IPS-15b (cell line): ENCODE data around the gene PLEKHA4.

ENCODE experiments used
- H3K27me3 ChIP-seq: one replicate; pipeline ENCODE4 v1.6.1; 2013; ENCODE audit warnings: low read length; ENCODE audit not compliant: control insufficient read depth, insufficient read depth
- H3K36me3 ChIP-seq: one replicate; pipeline ENCODE4 v1.6.1; 2013; ENCODE audit warnings: low read length; ENCODE audit not compliant: control insufficient read depth, insufficient read depth
- H3K4me1 ChIP-seq: one replicate; pipeline ENCODE4 v1.6.1; 2013; ENCODE audit warnings: mild to moderate bottlenecking, low read length; ENCODE audit not compliant: control insufficient read depth, insufficient read depth
- H3K4me3 ChIP-seq: one replicate; pipeline ENCODE4 v1.5.1; 2013; ENCODE audit warnings: low read depth, low read length
- H3K9ac ChIP-seq: one replicate; pipeline ENCODE4 v1.6.1; 2013; ENCODE audit warnings: low read depth, mild to moderate bottlenecking, low read length
- H3K9me3 ChIP-seq: one replicate; pipeline ENCODE4 v1.6.1; 2013; ENCODE audit warnings: mild to moderate bottlenecking, low read length; ENCODE audit not compliant: control insufficient read depth, insufficient read depth

PLEKHA4 gene

GRCh38 chr19:48835734-48836088, 32.7 kb downstream of the PLEKHA4 start:
- Histone ChIP-seq H3K27me3 (no peaks in the 10 kb centered on the region), H3K4me3 (peak overlapping the region; percentile 91), H3K4me1 (peaks cover 4% of the 10 kb centered on the region), H3K9me3 (no peaks in the 10 kb centered on the region), H3K9ac (peak overlapping the region; percentile 76), H3K36me3 (peaks cover 7% of the 10 kb centered on the region)

GRCh38 chr19:48833977-48834376, 34.4 kb downstream of the PLEKHA4 start:
- no peak overlapping the region for H3K9ac ChIP-seq
- peaks cover 7% of the 10 kb centered on the region for H3K36me3 ChIP-seq
- no peaks in the 10 kb centered on the region for H3K27me3 ChIP-seq
- H3K4me1 ChIP-seq: peaks cover 4% of the 10 kb centered on the region
- no peaks in the 10 kb centered on the region for H3K9me3 ChIP-seq
- no peak overlapping the region for H3K4me3 ChIP-seq

DNA sequence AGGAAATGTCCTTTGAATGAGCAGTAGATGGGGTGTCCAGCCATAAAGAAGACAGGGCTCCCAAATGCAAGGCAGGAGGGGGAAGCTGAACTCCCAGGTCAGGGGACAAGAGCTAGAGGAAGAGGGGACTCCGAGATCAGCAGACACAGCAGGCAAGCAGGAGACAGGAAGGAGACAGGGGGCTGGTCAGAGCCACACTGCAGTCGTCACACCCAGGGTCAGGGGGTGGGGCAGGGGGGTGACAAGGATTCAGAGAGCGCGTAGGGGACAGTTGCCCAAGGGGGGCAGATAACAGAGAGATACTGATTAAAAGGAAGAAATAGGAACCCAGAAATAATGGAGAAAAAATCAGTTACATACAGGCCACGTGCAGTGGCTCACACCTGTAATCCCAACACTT, 35.4 kb downstream of the PLEKHA4 start:
- Histone ChIP-seq H3K4me1 (peaks cover 4% of the 10 kb centered on the region), H3K4me3 (no peak overlapping the region), H3K9me3 (no peaks in the 10 kb centered on the region), H3K9ac (no peak overlapping the region), H3K27me3 (no peaks in the 10 kb centered on the region), H3K36me3 (peaks cover 7% of the 10 kb centered on the region)

DNA sequence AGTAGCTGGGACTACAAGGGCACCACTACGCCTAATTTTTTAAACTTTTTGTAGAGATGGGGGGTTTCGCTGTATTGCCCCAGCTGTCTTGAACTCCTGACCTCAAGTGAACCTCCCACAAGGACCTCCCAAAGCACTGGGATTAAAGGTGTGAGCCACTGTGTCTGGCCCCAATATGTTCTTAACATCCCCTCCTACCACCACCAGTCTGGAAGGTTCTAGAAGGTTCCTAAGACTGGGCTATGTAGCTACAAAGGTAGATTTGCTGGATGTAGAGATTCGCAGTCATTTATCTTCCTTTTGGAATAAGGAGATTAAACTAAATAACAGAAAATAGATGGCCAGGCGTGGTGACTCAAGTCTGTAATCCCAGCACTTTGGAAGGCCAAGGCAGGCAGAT, 37.5 kb downstream of the PLEKHA4 start:
- no peak overlapping the region for H3K4me3 ChIP-seq
- H3K9me3 ChIP-seq: no peaks in the 10 kb centered on the region
- H3K4me1 ChIP-seq: peaks cover 4% of the 10 kb centered on the region
- H3K27me3 ChIP-seq: no peaks in the 10 kb centered on the region
- no peak overlapping the region for H3K9ac ChIP-seq
- H3K36me3 ChIP-seq: peaks cover 7% of the 10 kb centered on the region

- Histone ChIP-seq H3K9ac (no peak overlapping the region), H3K4me3 (no peak overlapping the region), H3K27me3 (no peaks in the 10 kb centered on the region), H3K9me3 (no peaks in the 10 kb centered on the region), H3K4me1 (peaks cover 2% of the 10 kb centered on the region), H3K36me3 (peaks cover 7% of the 10 kb centered on the region)
Observed at GRCh38 chr19:48830088-48830487, 38.3 kb downstream of the PLEKHA4 start.

GRCh38 chr19:48826606-48827020, 41.8 kb downstream of the PLEKHA4 start:
- peaks cover 2% of the 10 kb centered on the region for H3K36me3 ChIP-seq
- no peak overlapping the region for H3K9ac ChIP-seq
- H3K4me3 ChIP-seq: no peak overlapping the region
- no peaks in the 10 kb centered on the region for H3K4me1 ChIP-seq
- H3K27me3 ChIP-seq: no peaks in the 10 kb centered on the region
- H3K9me3 ChIP-seq: no peaks in the 10 kb centered on the region

GRCh38 chr19:48822514-48822913, 45.9 kb downstream of the PLEKHA4 start:
- H3K4me3 ChIP-seq: no peak overlapping the region
- no peaks in the 10 kb centered on the region for H3K4me1 ChIP-seq
- no peaks in the 10 kb centered on the region for H3K27me3 ChIP-seq
- no peaks in the 10 kb centered on the region for H3K9me3 ChIP-seq
- H3K36me3 ChIP-seq: no peaks in the 10 kb centered on the region
- H3K9ac ChIP-seq: no peak overlapping the region

GRCh38 chr19:48821633-48822032, 46.8 kb downstream of the PLEKHA4 start:
- Histone ChIP-seq H3K9ac (no peak overlapping the region), H3K4me3 (no peak overlapping the region), H3K9me3 (no peaks in the 10 kb centered on the region), H3K4me1 (no peaks in the 10 kb centered on the region), H3K27me3 (no peaks in the 10 kb centered on the region), H3K36me3 (no peaks in the 10 kb centered on the region)

DNA sequence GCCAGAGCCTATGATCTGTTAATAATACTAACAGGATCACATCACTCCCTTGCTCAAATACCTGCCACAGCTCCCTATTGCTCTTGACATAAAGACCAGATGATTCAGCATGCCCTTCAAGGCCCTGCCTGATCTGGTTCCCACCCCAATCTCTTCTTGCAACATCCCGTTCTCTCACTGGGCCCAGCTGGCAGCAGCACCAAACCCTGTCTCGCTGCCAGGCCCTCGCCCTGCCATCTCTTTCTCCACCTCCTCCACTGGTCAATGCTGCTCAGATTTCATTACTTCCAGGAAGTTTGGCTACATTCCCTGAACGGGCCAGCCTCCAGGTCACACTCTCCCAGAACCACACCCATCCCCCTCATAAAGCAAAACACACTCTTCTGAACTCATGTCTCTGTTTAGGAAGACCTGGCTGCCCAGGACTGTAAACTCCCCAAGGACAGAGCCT, 49.0 kb downstream of the PLEKHA4 start:
- no peak overlapping the region for H3K9ac ChIP-seq
- no peaks in the 10 kb centered on the region for H3K4me1 ChIP-seq
- no peak overlapping the region for H3K4me3 ChIP-seq
- H3K27me3 ChIP-seq: no peaks in the 10 kb centered on the region
- H3K36me3 ChIP-seq: no peaks in the 10 kb centered on the region
- H3K9me3 ChIP-seq: no peaks in the 10 kb centered on the region

DNA sequence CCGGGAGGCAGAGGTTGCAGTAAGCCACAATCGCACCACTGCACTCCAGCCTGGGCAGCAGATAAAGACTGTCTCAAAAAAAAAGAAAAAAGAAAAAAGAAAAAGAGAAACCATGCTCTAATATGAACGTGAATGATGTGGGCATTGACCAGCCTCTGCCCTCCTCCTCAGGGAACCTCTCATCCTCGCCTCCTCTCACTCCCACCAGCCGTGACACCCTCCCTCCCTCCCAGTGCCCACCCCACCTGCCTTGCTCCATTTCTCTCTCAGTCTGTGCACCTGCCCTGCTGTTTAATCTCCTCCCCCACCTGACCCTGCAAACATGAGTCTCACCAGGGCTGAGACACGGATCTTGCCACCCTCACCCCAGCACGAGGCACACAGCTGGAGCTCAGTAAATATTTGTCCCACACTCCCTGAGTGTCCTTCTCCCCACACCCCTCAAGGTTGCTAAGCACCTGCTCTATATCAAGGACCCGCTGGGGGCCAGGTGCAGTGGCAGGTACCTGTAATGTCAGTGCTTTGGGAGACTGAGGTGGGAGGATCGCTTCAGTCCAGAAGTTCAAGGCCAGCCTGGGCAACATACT, 50.1 kb downstream of the PLEKHA4 start:
- no peak overlapping the region for H3K4me3 ChIP-seq
- H3K4me1 ChIP-seq: no peaks in the 10 kb centered on the region
- H3K27me3 ChIP-seq: no peaks in the 10 kb centered on the region
- H3K36me3 ChIP-seq: no peaks in the 10 kb centered on the region
- no peak overlapping the region for H3K9ac ChIP-seq
- H3K9me3 ChIP-seq: no peaks in the 10 kb centered on the region

DNA sequence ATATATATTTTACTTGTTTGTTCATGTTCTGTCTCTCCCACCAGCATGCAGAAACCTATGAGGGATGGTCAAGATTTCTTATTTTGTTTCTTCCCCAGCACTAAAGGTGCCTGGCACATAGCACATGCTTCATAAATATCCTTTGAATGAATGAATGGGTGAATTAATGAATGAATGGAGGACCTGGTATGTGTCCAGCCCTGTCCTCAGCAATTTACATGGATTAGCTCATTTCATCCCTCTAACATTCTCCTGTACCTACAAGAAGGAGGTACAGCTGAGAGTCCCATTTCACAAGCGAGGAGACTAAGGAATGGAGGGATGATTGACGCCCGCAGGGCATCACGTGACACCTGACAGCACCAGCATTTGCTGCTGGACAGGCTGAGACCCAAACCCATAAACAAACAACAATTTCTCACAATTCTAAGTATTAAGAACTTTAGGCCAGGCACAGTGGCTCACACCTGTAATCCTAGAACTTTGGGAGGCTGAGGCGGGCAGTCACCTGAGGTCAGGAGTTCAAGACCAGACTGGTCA, 50.8 kb downstream of the PLEKHA4 start:
- Histone ChIP-seq H3K9ac (no peak overlapping the region), H3K4me3 (no peak overlapping the region), H3K4me1 (peaks cover 2% of the 10 kb centered on the region)

GRCh38 chr19:48815870-48816501, 52.4 kb downstream of the PLEKHA4 start:
- Histone ChIP-seq H3K4me1 (peaks cover 2% of the 10 kb centered on the region), H3K36me3 (no peaks in the 10 kb centered on the region), H3K9ac (no peak overlapping the region), H3K9me3 (no peaks in the 10 kb centered on the region), H3K27me3 (no peaks in the 10 kb centered on the region), H3K4me3 (no peak overlapping the region)

More for the DNA sequence above, 50.8 kb downstream of the PLEKHA4 start:
- Histone ChIP-seq H3K36me3 (no peaks in the 10 kb centered on the region), H3K27me3 (no peaks in the 10 kb centered on the region), H3K9me3 (no peaks in the 10 kb centered on the region)
